ENCODE measurements around the gene OSCP1.

The OSCP1 gene

GRCh38 chr1:36475341-36475740, 25.1 kb upstream of the OSCP1 start:
- no peak for DNase-seq (ENCODE audit: low spot score)

- DNase-seq (ENCODE audit: low spot score): no peak
Observed at GRCh38 chr1:36472656-36473055, 22.4 kb upstream of the OSCP1 start.

GRCh38 chr1:36471830-36472641, 21.8 kb upstream of the OSCP1 start:
- no peak for DNase-seq (ENCODE audit: low spot score)

GRCh38 chr1:36469163-36469562, 18.9 kb upstream of the OSCP1 start:
- no peak for DNase-seq (ENCODE audit: low spot score)

- DNase-seq (ENCODE audit: low spot score): no peak
Observed at GRCh38 chr1:36467700-36468455, 17.6 kb upstream of the OSCP1 start.

GRCh38 chr1:36467027-36467410, 16.8 kb upstream of the OSCP1 start:
- no peak for DNase-seq (ENCODE audit: low spot score)

GRCh38 chr1:36466370-36467026, 16.2 kb upstream of the OSCP1 start:
- no peak for DNase-seq (ENCODE audit: low spot score)

GRCh38 chr1:36465731-36466369, 15.6 kb upstream of the OSCP1 start:
- no peak for DNase-seq (ENCODE audit: low spot score)

- no peak for DNase-seq (ENCODE audit: low spot score)
Observed at GRCh38 chr1:36464605-36465393, 14.5 kb upstream of the OSCP1 start.

- peak; percentile 89 for DNase-seq (ENCODE audit: low spot score)
Observed at GRCh38 chr1:36463803-36464604, 13.8 kb upstream of the OSCP1 start, which contains the start of gene MRPS15. TSS of gene MRPS15 (minus strand) at chr1:36464384. CDS start at chr1:36464275, 109 bp downstream.

- no peak for DNase-seq (ENCODE audit: low spot score)
Observed at GRCh38 chr1:36463463-36463802, 13.2 kb upstream of the OSCP1 start.

GRCh38 chr1:36458910-36459309, 8.7 kb upstream of the OSCP1 start:
- DNase-seq (ENCODE audit: low spot score): no peak

GRCh38 chr1:36457691-36458090, 7.4 kb upstream of the OSCP1 start:
- DNase-seq (ENCODE audit: low spot score): no peak

- no peak for DNase-seq (ENCODE audit: low spot score)
Observed at GRCh38 chr1:36456391-36456928, 6.2 kb upstream of the OSCP1 start.

- no peak for DNase-seq (ENCODE audit: low spot score)
Observed at GRCh38 chr1:36455386-36455785, 5.1 kb upstream of the OSCP1 start.

- no peak for DNase-seq (ENCODE audit: low spot score)
Observed at GRCh38 chr1:36453600-36454388, 3.5 kb upstream of the OSCP1 start.

GRCh38 chr1:36453051-36453450, 2.8 kb upstream of the OSCP1 start:
- DNase-seq (ENCODE audit: low spot score): no peak

GRCh38 chr1:36450919-36451305, 661 bp upstream of the OSCP1 start:
- no peak for DNase-seq (ENCODE audit: low spot score)

GRCh38 chr1:36448530-36449056, 1.7 kb downstream of the OSCP1 start:
- no peak for DNase-seq (ENCODE audit: low spot score)

Data from SK-N-DZ (cell line).